Measurements from ENCODE around the gene N4BP2L1.

N4BP2L1 gene

GRCh38 chr13:32446220-32446619, 18.3 kb upstream of the N4BP2L1 start:
- Histone ChIP-seq H4K20me1 (ENCODE audit: insufficient read depth, low read length) (no peaks in the 10 kb centered on the region), H3K4me3 (ENCODE audit: low read length) (no peak overlapping the region), H3K4me1 (ENCODE audit: low read length) (peaks cover 28% of the 10 kb centered on the region), H3K27me3 (ENCODE audit: low read depth, low read length) (no peaks in the 10 kb centered on the region), H3K79me2 (ENCODE audit: low read length) (no peaks in the 10 kb centered on the region), H3K27ac (ENCODE audit: low read length) (no peak overlapping the region), H3K4me2 (ENCODE audit: low read length) (no peak overlapping the region), H3K9ac (ENCODE audit: low read length) (no peak overlapping the region), H2AFZ (ENCODE audit: low read depth, low read length) (no peak overlapping the region), H3K9me3 (ENCODE audit: insufficient read depth, low read length) (no peaks in the 10 kb centered on the region), H3K36me3 (replicated peaks; ENCODE audit: low read depth, low read length) (no peaks in the 10 kb centered on the region)
- TF ChIP-seq CTCF (IDR thresholded peaks at IDR 0.05; ENCODE audit: low read depth, low read length) (no peak), EZH2phosphoT487 (IDR thresholded peaks at IDR 0.05; ENCODE audit: low read depth) (no peak)

GRCh38 chr13:32445461-32445860, 17.5 kb upstream of the N4BP2L1 start:
- H4K20me1 ChIP-seq (ENCODE audit: insufficient read depth, low read length) = no peaks in the 10 kb centered on the region
- no peak overlapping the region for H3K9ac ChIP-seq (ENCODE audit: low read length)
- H3K4me2 ChIP-seq (ENCODE audit: low read length) = no peak overlapping the region
- H3K27me3 ChIP-seq (ENCODE audit: low read depth, low read length) = no peaks in the 10 kb centered on the region
- H3K27ac ChIP-seq (ENCODE audit: low read length) = no peak overlapping the region
- H3K9me3 ChIP-seq (ENCODE audit: insufficient read depth, low read length) = no peaks in the 10 kb centered on the region
- H2AFZ ChIP-seq (ENCODE audit: low read depth, low read length) = no peak overlapping the region
- no peak overlapping the region for H3K4me3 ChIP-seq (ENCODE audit: low read length)
- no peaks in the 10 kb centered on the region for H3K36me3 ChIP-seq (replicated peaks; ENCODE audit: low read depth, low read length)
- H3K79me2 ChIP-seq (ENCODE audit: low read length) = no peaks in the 10 kb centered on the region
- H3K4me1 ChIP-seq (ENCODE audit: low read length) = peaks cover 28% of the 10 kb centered on the region
- TF ChIP-seq EZH2phosphoT487 (IDR thresholded peaks at IDR 0.05; ENCODE audit: low read depth) (no peak), CTCF (IDR thresholded peaks at IDR 0.05; ENCODE audit: low read depth, low read length) (no peak)

GRCh38 chr13:32443111-32443510, 15.2 kb upstream of the N4BP2L1 start:
- Histone ChIP-seq H4K20me1 (ENCODE audit: insufficient read depth, low read length) (no peaks in the 10 kb centered on the region), H3K4me2 (ENCODE audit: low read length) (peak overlapping the region; percentile 53), H3K4me3 (ENCODE audit: low read length) (no peak overlapping the region), H3K27ac (ENCODE audit: low read length) (no peak overlapping the region), H3K4me1 (ENCODE audit: low read length) (peaks cover 28% of the 10 kb centered on the region), H3K36me3 (replicated peaks; ENCODE audit: low read depth, low read length) (no peaks in the 10 kb centered on the region), H3K79me2 (ENCODE audit: low read length) (no peaks in the 10 kb centered on the region), H3K9ac (ENCODE audit: low read length) (no peak overlapping the region), H3K27me3 (ENCODE audit: low read depth, low read length) (no peaks in the 10 kb centered on the region), H3K9me3 (ENCODE audit: insufficient read depth, low read length) (no peaks in the 10 kb centered on the region), H2AFZ (ENCODE audit: low read depth, low read length) (peak overlapping the region; percentile 77)
- TF ChIP-seq EZH2phosphoT487 (IDR thresholded peaks at IDR 0.05; ENCODE audit: low read depth) (no peak), CTCF (IDR thresholded peaks at IDR 0.05; ENCODE audit: low read depth, low read length) (peak; percentile 80)

GRCh38 chr13:32438871-32439270, 10.9 kb upstream of the N4BP2L1 start:
- H3K4me3 ChIP-seq (ENCODE audit: low read length) = no peak overlapping the region
- H3K9me3 ChIP-seq (ENCODE audit: insufficient read depth, low read length) = no peaks in the 10 kb centered on the region
- H3K27me3 ChIP-seq (ENCODE audit: low read depth, low read length) = no peaks in the 10 kb centered on the region
- TF ChIP-seq CTCF (IDR thresholded peaks at IDR 0.05; ENCODE audit: low read depth, low read length) (no peak), EZH2phosphoT487 (IDR thresholded peaks at IDR 0.05; ENCODE audit: low read depth) (no peak)
- no peak overlapping the region for H3K27ac ChIP-seq (ENCODE audit: low read length)
- H3K36me3 ChIP-seq (replicated peaks; ENCODE audit: low read depth, low read length) = no peaks in the 10 kb centered on the region
- H3K4me2 ChIP-seq (ENCODE audit: low read length) = no peak overlapping the region
- no peak overlapping the region for H3K9ac ChIP-seq (ENCODE audit: low read length)
- no peaks in the 10 kb centered on the region for H3K79me2 ChIP-seq (ENCODE audit: low read length)
- H2AFZ ChIP-seq (ENCODE audit: low read depth, low read length) = no peak overlapping the region
- H3K4me1 ChIP-seq (ENCODE audit: low read length) = peaks cover 14% of the 10 kb centered on the region
- H4K20me1 ChIP-seq (ENCODE audit: insufficient read depth, low read length) = no peaks in the 10 kb centered on the region
